BJ (cell line): ENCODE results near the gene TMPRSS5. TPM values are rescaled to one million over a fixed set of nuclear protein-coding genes. Genes with fewer than 3 reads are reported as not detected.
A peak's percentile ranks its signal among the peaks of the same experiment; 100 is the strongest.

Experiments
- CTCF ChIA-PET: fragments of 350-600 bp; formaldehyde crosslinking; extraction: SDS; loops from one replicate; lab custom pipeline; 2021; ENCODE audit warnings: antibody characterized with exemption, inconsistent platforms; lab: Yijun Ruan, JAX
- POLR2A ChIA-PET: fragments of 300-600 bp; sonication (Branson Sonifier 250); formaldehyde crosslinking; extraction: SDS; loops from one replicate; lab custom pipeline; 2021; ENCODE audit warnings: antibody characterized with exemption; lab: Charles Lee
- DNase-seq: peaks from one replicate; pipeline ENCODE4 v3.0.0-alpha.2; 2011; ENCODE audit warnings: low read depth
- H3K27me3 ChIP-seq: 2 replicates; pipeline ENCODE4 v1.6.0; 2011; ENCODE audit warnings: low read length; ENCODE audit not compliant: control insufficient read depth, insufficient read depth
- H3K36me3 ChIP-seq: 2 replicates; pipeline ENCODE4 v1.5.1; 2011; ENCODE audit warnings: low read length; ENCODE audit not compliant: control insufficient read depth, insufficient read depth
- H3K4me3 ChIP-seq: 2 replicates; pipeline ENCODE4 v1.5.1; 2011; ENCODE audit warnings: low read depth, mild to moderate bottlenecking, control low read depth, low read length
- polyA plus RNA-seq: library from polyadenylated mRNA; depleted of rRNA; stranded (reverse); fragments of >200 nt; gene quantifications from 2 replicates; pipeline ENCODE4 v1.2.3, GENCODE V29; 2011
- TF ChIP-seq, protein P1 (sequence below): IDR thresholded peaks from 2 replicates; pipeline ENCODE4 v1.5.1; 2011; ENCODE audit warnings: low read depth, mild to moderate bottlenecking, control low read depth, inconsistent platforms, low read length, moderate library complexity; ENCODE audit not compliant: insufficient read depth

The TMPRSS5 gene
- polyA plus RNA-seq, 1 experiment: 0.21 TPM

DNA sequence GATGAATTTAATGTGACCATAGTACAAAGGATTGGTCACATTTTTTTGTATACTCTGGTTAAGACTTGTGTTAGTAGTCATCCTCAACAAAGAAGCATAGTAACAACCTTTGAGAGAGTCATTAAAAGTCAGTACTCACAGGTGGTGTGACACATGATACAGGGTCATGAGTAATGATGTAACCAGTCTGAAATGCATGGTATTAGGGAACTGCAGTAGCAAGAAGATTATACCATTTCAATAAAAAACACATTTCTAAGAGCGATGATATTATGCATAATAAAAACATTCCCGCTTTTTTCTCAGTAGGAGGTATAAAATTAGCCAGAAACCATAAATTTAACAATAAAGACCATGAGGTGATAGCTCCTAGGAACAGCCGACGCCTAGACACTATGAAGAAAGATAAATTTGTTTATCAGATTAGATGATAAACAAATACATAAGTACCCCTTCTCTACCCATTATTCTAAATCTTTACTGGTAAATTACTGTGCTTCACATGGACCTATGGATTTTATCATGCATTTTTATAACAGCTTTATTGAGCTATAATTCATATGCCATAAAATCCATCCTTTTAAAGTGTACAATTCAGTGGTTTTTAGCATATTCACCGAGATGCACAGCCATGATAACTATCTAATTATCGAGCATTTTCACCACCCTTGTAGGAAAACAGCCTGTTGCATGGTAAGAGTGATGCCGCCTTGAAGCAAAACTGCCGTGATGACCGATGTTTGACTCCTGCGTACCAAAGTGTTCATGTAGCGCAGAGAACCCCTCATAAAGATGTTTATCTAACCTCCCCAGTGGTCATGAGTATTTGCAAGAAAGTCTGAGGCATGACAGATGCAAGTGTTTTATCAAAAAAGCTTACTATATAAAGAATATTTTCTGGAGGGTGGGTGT, 41.8 kb downstream of the TMPRSS5 start:
- Histone ChIP-seq H3K27me3 (no peaks in the 10 kb centered on the region), H3K4me3 (no peak overlapping the region), H3K36me3 (no peaks in the 10 kb centered on the region)
- CTCF ChIA-PET: interaction anchor here (1.2 kb wide), 1 partner anchor 12 kb away, joined by 3 read pairs; no protein-coding TSS in a partner anchor
- peak; percentile 68 for DNase-seq
- TF ChIP-seq, protein P1, sequence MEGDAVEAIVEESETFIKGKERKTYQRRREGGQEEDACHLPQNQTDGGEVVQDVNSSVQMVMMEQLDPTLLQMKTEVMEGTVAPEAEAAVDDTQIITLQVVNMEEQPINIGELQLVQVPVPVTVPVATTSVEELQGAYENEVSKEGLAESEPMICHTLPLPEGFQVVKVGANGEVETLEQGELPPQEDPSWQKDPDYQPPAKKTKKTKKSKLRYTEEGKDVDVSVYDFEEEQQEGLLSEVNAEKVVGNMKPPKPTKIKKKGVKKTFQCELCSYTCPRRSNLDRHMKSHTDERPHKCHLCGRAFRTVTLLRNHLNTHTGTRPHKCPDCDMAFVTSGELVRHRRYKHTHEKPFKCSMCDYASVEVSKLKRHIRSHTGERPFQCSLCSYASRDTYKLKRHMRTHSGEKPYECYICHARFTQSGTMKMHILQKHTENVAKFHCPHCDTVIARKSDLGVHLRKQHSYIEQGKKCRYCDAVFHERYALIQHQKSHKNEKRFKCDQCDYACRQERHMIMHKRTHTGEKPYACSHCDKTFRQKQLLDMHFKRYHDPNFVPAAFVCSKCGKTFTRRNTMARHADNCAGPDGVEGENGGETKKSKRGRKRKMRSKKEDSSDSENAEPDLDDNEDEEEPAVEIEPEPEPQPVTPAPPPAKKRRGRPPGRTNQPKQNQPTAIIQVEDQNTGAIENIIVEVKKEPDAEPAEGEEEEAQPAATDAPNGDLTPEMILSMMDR: no peak
- POLR2A ChIA-PET: interaction anchor here (0.6 kb wide), 1 partner anchor 38 kb away, joined by 3 read pairs; no protein-coding TSS in a partner anchor

DNA sequence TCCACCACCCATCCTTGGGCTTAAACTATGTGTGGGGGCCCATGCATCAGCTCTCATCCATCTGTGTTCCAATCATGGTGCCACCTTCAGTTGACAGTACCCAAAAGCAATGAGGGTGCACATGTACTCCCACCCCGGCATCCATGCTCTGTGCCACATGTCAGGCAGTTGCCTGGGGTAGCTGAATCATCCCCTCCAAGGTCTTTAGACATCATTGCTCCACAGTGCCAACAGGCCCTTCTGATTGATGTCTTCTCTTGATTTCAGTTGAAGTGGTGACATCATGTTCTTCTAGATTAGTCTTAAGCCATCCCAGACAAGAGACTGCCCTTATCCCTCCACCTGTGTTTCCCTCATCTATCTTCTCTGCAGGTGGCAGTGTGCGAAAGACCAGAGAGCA, 42.5 kb downstream of the TMPRSS5 start:
- POLR2A ChIA-PET: no interaction called here
- H3K27me3 ChIP-seq: no peaks in the 10 kb centered on the region

GRCh38 chr11:113655771-113656170, 50.3 kb downstream of the TMPRSS5 start:
- H3K4me3 ChIP-seq: no peak overlapping the region
- TF ChIP-seq, protein P1: no peak
- DNase-seq: no peak
- peaks cover 5% of the 10 kb centered on the region; the same call in 1 of the 2 replicates for H3K27me3 ChIP-seq
- CTCF ChIA-PET: no interaction called here
- POLR2A ChIA-PET: no interaction called here
- H3K36me3 ChIP-seq: no peaks in the 10 kb centered on the region

More for the DNA sequence above, 42.5 kb downstream of the TMPRSS5 start:
- Histone ChIP-seq H3K4me3 (no peak overlapping the region), H3K36me3 (no peaks in the 10 kb centered on the region)
- DNase-seq: no peak
- CTCF ChIA-PET: no interaction called here
- TF ChIP-seq, protein P1: no peak

GRCh38 chr11:113651023-113651422, 55.1 kb downstream of the TMPRSS5 start:
- TF ChIP-seq, protein P1: no peak
- ChIA-PET CTCF (no interaction called here), POLR2A (no interaction called here)
- no peak for DNase-seq
- peaks cover 5% of the 10 kb centered on the region; the same call in 1 of the 2 replicates for H3K27me3 ChIP-seq
- H3K36me3 ChIP-seq: no peaks in the 10 kb centered on the region
- no peak overlapping the region for H3K4me3 ChIP-seq

- TF ChIP-seq, protein P1: no peak
- no peak overlapping the region for H3K4me3 ChIP-seq
- ChIA-PET POLR2A (no interaction called here), CTCF (interaction anchor here (1.2 kb wide), 2 partner anchors 11 to 16 kb away, joined by 3 read pairs; no protein-coding TSS in a partner anchor)
- peaks cover 5% of the 10 kb centered on the region; the same call in 1 of the 2 replicates for H3K27me3 ChIP-seq
- no peaks in the 10 kb centered on the region for H3K36me3 ChIP-seq
- no peak for DNase-seq
These were observed 56.8 kb downstream of the TMPRSS5 start for GRCh38 chr11:113649311-113649710.
